ENCODE measurements around the gene HHIP. TPM values are rescaled to one million over a fixed set of nuclear protein-coding genes. Genes with fewer than 3 reads are reported as not detected.

Gene HHIP
- polyA plus RNA-seq, 4 donors, result 2.1 to 4.8 (median 2.9) TPM

DNA sequence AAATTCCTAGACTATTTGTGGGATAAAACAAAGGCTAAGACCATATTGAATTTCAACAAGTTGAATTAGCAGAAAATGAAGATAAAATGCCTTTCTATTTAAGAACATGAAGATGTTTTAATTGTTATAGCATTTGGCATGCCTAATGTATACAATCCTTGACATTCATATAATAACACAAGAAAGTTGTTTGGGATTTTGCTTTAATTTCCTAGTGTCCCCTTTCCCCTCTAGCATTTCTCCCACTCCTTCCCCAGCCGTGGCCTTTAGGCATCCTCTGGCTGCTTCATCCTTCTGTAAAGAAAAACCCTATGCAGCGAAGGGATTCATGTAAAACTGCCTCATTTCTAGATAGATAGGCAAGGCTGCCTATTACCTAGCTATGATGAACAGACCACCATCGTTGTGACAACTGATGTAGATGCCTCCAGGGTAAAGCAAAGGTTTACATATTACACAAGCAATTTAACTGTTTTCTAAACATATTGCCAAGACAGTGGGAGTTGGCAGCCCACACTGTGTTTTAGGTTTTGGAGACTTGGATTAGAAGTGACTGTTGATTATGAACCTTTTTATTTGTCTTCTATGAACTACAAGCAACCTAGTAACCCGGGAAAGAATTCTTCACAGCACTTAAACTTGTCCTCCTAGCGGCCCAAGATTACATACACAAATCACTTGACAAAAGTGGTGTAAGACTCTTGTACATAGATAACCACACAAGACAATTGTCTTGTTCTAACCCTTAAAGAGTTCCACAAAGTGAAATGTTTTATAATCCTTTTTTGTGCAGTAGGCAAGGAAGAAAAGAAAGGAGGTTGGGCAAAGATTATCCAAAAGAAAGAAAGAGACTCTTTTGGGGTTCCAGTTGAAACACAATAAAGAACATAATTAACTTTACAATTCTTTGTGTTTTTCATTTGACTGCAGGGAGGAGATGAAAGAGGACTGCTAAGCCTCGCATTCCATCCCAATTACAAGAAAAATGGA is 59.9 kb downstream of the HHIP start:
- DNase-seq (ENCODE audit: low read depth in 4 of 4, low spot score in 3 of 4), result no peak

DNA sequence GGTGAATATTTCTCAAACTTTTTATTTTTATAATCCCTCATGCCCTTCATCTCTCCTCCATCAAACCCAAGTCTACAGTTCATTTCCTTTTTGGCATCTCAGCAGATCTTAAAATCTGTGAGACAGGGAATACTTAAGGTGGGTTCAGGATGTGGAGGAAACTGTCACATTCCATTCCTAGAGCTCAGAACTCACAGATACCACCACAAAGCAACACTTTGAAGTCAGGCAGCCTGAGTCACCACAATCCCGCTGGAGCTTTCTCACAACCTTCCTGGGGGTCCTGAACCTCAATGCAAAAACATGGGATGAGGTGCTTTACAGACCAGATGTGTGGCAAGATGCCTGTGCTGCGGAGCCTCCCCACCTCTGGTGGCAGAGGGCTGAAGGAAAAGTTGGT is 63.2 kb downstream of the HHIP start:
- DNase-seq (ENCODE audit: low read depth in 4 of 4, low spot score in 3 of 4), result no peak

DNA sequence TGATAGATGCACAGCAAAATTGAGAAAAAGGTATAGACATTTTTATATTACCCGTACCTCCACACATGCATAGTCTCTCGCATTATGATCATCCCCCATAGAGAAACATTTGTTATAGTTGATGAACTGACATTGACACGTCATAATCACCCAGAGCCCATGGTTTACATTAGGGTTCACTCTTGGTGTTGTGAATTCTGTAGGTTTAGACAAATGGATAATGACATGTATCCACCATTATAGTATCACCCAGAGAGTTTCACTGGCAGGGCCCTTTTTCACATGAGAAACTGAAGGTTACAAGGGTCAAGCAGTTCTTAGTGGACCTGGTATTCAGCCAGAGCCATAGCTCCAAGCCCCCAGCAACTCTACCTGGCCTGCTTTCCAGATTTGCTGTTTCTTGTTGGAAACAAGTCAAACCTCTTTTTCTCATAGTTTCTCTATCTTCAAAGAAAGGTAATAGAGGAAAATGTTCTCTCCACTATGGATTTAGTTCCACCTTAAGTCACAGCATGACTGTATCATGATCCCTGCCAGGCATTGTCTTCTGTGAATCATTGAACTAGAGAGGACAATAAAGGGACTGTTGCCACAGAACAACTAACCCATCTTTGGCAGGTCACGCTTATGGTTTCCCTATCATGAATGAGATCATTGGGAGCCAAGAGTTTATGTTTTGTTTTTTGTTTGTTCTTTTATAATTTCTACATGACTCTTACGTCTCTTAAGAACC is 64.0 kb downstream of the HHIP start:
- DNase-seq (ENCODE audit: low read depth in 4 of 4, low spot score in 3 of 4), result no peak

DNA sequence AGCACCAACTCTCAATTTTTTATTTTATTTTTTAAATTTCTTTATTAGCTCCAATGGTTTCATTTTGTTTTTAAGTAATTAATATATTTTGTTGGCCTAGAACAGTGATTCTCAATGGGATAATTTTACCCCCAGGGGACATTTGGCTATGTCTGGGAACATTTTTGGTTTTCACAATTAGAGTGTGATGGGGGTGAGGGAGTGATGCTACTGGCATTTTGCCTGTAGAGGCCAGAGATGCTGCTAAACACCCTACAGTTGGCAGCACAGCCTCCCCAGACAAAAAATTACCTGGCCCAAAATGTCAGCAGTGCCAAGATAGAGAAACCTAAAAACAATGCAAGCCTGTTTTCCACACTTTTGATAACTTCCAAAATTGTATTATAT is 64.6 kb downstream of the HHIP start:
- DNase-seq (ENCODE audit: low read depth in 4 of 4, low spot score in 3 of 4), result no peak

DNA sequence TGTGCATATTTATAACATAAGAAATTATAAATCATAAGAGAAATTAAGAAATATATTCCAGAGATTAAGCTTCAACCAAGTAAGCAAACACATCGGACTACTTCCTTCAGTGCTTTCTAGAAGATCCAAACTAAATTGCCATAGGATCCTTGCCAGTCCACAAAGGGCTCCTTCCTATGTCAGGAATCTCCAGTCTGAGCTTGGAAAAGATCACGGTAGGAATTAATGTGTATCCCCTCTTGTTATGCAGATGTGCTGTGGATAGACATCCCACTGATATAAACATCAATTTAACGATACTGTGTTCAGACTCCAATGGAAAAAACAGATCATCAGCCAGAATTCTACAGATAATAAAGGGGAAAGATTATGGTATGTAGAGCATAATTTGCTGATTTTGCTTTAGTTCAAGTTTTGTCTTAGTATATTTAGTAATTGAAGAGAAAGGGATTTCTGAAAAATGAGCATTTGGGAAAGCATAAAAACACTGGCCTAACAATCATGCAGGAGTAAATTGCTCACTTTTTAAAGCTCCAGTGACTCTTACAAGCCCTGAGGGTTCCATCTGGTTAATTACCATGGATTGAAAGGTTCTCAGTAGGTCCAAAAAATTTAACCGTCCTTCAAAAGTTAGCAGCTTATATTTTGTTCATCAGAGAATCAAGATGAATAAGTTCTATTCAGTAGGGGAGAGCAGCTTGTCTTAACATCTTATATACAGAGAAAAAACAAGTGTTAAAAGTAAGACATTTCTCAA is 65.9 kb downstream of the HHIP start:
- no peak for DNase-seq (ENCODE audit: low read depth in 4 of 4, low spot score in 3 of 4)

DNA sequence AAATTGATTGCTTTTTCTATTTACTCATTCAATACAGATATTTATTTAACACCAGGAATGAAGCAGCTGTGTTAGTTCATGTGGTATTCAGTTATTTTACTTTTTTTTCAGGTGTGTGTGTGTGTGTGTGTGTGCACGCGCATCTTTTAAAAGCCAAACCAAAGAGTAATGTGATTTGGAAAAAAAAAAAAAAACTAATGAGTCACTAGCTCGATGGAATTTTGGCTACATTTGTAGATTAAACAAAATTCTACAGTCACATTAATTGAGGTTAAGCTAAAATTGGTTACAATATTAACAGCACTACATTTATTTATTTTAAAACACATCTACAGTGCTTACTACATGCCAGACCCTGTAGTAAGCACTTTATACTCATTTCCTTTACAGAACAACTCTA is 66.8 kb downstream of the HHIP start:
- DNase-seq (ENCODE audit: low read depth in 4 of 4, low spot score in 3 of 4), result no peak

DNA sequence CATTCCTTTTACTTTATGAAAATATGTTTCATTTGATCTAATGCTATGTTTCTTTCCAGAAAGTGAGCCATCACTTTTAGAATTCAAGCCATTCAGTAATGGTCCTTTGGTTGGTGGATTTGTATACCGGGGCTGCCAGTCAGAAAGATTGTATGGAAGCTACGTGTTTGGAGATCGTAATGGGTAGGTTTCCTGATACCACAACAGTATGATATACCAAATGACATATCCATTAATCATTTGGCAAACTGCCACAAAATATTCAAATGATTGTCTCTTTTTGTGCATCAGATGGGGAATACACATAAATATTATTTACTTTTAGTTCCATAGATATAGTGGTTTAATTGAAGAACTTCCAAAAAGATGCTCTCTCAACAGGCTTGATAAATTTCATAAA is 68.2 kb downstream of the HHIP start:
- DNase-seq (ENCODE audit: low read depth in 4 of 4, low spot score in 3 of 4), result no peak

DNA sequence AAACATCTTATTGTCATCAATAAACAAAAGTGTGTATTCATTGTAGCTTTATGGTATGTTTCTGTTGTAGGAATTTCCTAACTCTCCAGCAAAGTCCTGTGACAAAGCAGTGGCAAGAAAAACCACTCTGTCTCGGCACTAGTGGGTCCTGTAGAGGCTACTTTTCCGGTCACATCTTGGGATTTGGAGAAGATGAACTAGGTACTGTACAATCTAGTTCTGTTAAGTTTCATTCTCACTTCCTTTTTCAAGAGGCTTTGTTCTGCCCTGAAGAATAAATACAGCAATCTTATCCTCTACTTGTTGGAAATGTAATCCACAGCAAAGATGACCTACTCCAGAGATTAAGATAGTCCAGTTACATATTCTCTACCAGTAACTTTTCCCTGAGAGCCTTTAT is 69.3 kb downstream of the HHIP start:
- DNase-seq (ENCODE audit: low read depth in 4 of 4, low spot score in 3 of 4), result no peak

DNA sequence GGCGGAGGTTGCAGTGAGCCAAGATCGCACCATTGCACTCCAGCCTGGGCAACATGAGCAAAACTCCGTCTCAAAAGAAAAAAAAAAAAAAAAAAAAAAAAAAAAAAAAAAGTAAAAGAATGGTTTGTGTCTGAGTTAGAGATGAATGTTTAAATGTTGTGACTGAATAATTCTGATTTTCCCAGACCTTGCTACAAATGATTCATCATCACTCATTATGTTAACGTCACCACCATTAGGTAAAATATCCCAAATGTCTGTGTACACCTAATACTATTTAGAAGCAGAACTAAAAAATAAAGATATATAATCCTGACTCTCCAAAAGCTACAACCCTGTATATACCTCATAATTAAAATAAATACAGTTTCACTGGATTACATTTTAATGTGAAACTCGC is 70.8 kb downstream of the HHIP start:
- no peak for DNase-seq (ENCODE audit: low read depth in 4 of 4, low spot score in 3 of 4)

DNA sequence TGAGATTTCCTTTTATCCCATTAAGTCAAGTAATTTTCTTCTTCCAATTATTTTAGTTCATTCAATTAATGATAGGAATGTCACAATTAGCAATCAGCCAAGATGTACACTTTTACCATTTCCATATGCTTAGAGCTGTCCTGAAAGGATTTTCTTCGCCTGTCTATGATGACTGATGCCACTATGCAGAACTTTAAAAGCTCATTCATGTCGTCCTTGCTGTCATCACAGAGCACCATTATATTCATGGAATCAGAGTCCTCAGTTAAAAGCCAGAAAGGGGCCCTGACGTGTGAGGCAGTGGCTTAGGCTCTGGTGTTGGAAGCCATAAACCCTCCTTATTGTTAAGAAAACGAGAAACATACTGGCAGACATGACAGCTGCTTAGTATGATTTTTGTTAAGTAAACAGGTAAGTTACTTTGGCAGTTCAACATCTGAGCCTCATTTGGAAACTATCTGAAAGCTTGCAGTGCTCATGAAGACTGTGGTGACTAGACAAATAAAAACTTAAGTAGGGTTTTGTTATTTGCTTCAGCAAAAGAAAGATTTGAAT is 73.1 kb downstream of the HHIP start:
- DNase-seq (ENCODE audit: low read depth in 4 of 4, low spot score in 3 of 4), result no peak

DNA sequence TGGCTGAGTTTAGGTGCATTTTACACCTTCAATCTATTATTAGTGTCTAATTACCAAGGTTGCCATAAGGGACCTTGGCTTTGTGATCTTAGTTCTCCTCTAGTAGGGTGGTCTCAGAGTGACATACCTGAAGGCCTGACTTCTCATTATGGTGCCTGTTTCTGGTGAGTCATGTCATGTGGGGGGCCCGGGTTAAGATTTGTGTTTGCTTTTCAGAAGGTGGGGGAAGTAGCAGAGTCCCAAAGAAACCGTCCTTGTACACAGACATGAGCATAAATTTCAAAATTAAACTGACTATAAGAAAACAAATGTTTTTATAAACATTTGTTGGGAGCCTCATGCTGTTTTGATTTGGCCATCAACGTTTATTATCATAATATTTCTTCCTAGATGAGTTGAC is 74.5 kb downstream of the HHIP start:
- no peak for DNase-seq (ENCODE audit: low read depth in 4 of 4, low spot score in 3 of 4)

DNA sequence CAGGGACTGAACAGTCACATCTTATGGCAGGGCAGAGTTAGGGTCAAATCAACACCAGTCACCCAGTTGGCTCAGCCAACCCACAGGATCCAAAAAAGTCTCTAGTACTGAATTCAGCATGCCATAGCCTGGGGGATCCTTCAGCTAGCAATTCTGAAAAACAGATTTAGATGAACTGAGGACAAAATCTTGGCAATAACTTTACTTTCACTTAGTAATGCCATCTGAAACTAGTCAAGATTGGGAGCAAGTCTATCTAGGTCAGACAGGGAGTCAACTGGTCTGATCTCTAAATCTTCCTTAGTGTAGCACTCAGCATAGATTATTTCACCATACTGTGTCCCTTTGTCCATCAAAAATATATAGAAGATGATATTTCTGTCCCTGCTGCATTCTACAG is 76.0 kb downstream of the HHIP start:
- DNase-seq (ENCODE audit: low read depth in 4 of 4, low spot score in 3 of 4), result no peak

DNA sequence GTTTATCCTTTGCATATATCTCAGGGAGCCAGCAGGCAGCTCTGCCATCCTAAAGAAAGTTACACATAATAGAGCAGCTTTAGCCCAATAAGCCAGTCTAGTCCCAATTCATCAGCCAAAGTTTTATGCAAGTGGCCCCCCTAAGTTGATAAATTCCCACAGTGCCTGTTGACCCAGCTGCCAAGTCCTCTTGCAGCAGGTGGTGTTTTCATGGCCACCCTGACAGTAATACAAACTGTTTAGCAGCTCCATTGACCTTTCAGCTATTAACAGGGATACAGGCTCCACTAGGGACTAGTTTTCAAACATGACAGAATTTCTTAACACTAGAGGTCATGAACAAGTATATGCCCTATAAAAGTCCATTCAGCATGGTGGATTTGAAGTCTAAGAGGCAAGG is 77.5 kb downstream of the HHIP start:
- no peak for DNase-seq (ENCODE audit: low read depth in 4 of 4, low spot score in 3 of 4)

DNA sequence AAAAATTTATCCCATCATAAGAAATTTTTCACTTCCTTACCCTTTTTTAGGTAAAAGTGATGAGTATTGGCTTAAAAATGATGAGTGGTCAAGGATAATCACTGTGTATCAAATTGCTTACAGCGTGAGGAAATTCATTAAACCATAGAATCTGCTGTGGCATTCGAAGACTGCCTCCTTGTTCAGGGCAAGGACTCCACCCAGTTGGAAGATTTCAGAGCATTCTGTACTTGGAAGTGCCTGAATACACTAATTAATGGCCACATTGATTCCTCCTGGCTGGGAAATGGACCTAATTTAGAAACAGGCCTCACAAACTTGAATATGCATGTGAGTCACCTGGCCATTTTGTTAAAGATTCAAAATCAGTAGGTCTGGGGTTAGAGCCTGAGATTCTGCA is 83.2 kb downstream of the HHIP start:
- DNase-seq (ENCODE audit: low read depth in 4 of 4, low spot score in 3 of 4), result no peak

DNA sequence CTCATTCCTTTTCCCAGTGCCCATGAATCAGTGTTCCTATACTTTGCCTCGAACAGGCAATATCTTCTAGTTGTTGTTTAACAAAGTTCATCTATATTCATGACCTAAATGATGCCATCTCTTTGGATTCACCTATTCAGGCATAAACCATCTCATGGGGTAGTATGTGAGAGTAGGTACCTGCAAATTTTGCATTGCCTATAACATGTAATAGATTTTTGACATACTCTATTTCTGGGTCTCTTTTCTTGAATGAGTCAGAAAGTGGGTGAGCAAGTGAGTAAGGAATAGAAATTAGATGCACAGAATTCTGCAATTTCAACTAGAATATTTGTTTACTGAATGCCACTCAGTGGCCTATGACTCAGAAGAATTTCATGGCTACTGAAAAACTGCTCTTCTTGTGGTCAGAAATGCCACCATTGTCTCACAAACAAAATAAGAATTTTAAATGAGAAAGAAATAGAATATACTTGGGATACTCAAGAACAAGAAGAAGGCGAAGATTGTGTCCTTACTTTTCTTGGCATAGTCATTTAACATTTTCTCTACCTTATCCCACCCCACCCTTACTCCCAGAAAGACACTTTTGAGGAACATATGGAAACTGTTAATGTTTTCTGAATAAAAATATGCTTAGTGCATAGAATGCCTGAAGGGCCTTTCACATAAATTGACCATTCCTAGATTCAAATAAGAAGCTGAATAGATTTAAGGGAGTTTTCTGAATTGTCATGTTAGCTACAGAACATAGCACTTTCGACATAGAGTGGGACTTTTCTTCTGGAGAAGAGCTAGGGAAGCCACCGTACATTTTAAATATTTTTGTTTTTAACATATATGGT is 86.8 kb downstream of the HHIP start:
- DNase-seq (ENCODE audit: low read depth in 4 of 4, low spot score in 3 of 4), result no peak

DNA sequence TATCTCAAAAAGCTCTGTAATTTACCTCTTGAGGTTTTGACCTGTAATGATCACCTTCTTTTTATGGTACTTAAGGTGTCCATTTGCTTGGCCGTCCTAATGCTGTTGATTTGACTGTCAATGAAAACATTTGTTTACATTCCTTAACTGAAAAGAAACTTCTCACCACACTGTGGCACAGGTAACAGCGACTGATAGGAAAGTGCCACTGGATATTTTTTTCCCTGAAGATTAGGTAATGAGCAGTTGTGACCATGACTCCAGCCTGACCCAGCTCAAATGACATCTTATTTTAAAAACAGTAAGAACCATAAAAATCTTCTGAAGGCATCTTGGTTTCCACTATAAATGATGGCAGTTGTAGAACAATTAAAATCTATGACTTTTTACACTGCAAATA is 87.6 kb downstream of the HHIP start:
- DNase-seq (ENCODE audit: low read depth in 4 of 4, low spot score in 3 of 4), result no peak

DNA sequence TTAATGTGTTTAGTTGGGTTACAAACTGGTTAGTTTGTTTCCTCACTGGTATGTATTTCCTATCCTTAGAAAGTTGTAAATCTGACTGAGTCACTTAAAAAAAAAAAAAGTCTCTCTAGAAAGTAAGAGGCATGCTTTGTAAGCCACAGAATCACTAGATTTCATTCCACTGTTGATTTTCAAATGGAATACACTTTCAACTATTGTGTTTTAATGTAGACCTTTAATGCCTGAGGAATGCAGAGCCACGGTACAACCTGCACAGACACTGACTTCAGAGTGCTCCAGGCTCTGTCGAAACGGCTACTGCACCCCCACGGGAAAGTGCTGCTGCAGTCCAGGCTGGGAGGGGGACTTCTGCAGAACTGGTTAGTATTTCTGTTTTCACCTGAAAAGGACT is 88.6 kb downstream of the HHIP start:
- DNase-seq (ENCODE audit: low read depth in 4 of 4, low spot score in 3 of 4), result no peak

DNA sequence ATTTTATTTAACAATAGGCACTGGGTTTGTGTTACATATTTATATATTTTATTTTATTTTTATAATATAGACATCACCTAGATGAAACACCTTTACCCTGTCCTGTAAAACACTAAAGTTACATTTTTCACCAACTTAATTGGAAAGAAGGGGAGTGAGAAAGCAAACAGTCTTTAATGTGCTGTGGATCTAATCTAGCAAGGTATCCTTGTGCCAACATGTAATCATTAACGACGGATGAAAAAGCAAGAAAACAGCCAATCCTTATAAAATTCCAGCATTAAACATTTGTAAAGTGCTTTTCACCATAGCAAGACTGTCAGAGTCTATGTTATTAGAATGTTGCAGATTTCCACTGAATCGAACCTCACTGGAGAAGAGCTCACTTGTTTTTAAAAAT is 92.7 kb downstream of the HHIP start:
- no peak for DNase-seq (ENCODE audit: low read depth in 4 of 4, low spot score in 3 of 4)

DNA sequence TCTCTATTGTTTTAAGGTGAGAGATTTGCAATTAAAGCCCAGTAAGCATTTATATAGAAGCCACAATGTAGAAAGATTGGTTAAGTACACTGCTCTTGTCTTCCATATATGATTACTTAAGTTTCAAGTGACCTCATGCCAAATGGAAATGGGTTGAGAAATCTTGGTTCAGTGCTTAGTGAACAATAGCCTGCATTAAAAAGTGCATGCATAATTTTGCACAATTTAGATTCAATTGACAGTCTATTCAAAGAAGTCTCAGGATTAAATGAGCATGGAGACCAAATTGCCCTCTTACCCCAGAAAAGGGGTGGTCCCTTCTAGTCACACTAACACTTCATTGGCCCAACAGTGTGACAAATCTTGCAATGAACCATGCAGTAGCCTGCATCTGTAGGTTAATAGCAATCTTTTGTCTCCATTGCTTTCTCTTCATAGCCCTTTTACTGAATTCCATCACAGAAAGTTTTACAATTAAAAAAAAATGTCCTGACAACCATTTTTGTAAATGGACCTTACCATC is 93.6 kb downstream of the HHIP start:
- no peak for DNase-seq (ENCODE audit: low read depth in 4 of 4, low spot score in 3 of 4)

DNA sequence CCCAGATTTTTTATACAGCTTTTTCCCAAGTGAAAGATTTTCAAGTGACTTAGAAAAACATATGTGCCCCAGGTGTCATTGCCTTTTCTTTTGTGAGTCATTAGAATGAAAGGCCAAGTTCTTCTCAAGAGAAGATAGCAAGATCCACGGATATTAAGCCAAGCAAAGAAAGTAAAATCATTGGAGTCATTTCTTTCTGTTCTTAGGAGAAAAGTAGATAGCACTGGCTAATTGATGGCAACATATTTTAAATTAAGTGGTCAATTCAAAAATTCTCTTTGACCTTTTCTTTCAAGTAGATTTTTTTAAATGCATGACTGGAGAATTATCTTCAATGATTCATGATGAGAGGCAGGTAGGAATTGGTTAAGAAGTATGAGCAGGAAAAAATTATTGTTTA is 94.4 kb downstream of the HHIP start:
- no peak for DNase-seq (ENCODE audit: low read depth in 4 of 4, low spot score in 3 of 4)

Measured in left renal pelvis (tissue), 4 donors.